H9 (cell line): Measurements from ENCODE around the gene PCDHAC2. TPM values are rescaled to one million over a fixed set of nuclear protein-coding genes. Genes with fewer than 3 reads are reported as not detected.

Experiments used
- DNase-seq: peaks from one replicate; pipeline ENCODE4 v3.0.0-alpha.2; 2017
- H2AFZ ChIP-seq: one replicate; pipeline ENCODE4 v1.6.1; 2013; ENCODE audit warnings: mild to moderate bottlenecking, low read length, control low read depth, moderate library complexity
- H2AK5ac ChIP-seq: 2 replicates; pipeline ENCODE4 v1.6.1; 2013; ENCODE audit warnings: low read length, control low read depth, mixed read lengths; ENCODE audit not compliant: insufficient read length
- H2BK120ac ChIP-seq: one replicate; pipeline ENCODE4 v1.6.1; 2013; ENCODE audit warnings: low read depth, mild to moderate bottlenecking, low read length, control low read depth, inconsistent platforms; ENCODE audit not compliant: poor library complexity, severe bottlenecking
- H2BK12ac ChIP-seq: 2 replicates; pipeline ENCODE4 v1.6.1; 2013; ENCODE audit warnings: low read length, control low read depth, mixed read lengths, low read depth; ENCODE audit not compliant: insufficient read length
- H2BK15ac ChIP-seq: 2 replicates; pipeline ENCODE4 v1.6.1; 2013; ENCODE audit warnings: low read depth, low read length, control low read depth
- H2BK20ac ChIP-seq: one replicate; pipeline ENCODE4 v1.6.1; 2013; ENCODE audit warnings: low read depth, mild to moderate bottlenecking, low read length, control low read depth, inconsistent platforms; ENCODE audit not compliant: poor library complexity, severe bottlenecking
- H2BK5ac ChIP-seq: 2 replicates; pipeline ENCODE4 v1.6.1; 2013; ENCODE audit warnings: low read length, control low read depth, mixed read lengths; ENCODE audit not compliant: insufficient read length
- H3K14ac ChIP-seq: 2 replicates; pipeline ENCODE4 v1.6.1; 2013; ENCODE audit warnings: low read length, control low read depth; ENCODE audit not compliant: insufficient read depth
- H3K18ac ChIP-seq: 2 replicates; pipeline ENCODE4 v1.6.1; 2013; ENCODE audit warnings: low read depth, mild to moderate bottlenecking, mixed read lengths, low read length, control low read depth; ENCODE audit not compliant: insufficient read length
- H3K23ac ChIP-seq: 2 replicates; pipeline ENCODE4 v1.6.1; 2013; ENCODE audit warnings: low read length, control low read depth, mixed read lengths, low read depth; ENCODE audit not compliant: insufficient read length
- H3K23me2 ChIP-seq: 2 replicates; pipeline ENCODE4 v1.6.1; 2013; ENCODE audit warnings: low read depth, mild to moderate bottlenecking, mixed read lengths, low read length, control low read depth; ENCODE audit not compliant: insufficient read length, poor library complexity, severe bottlenecking
- H3K27ac ChIP-seq: 2 replicates; pipeline ENCODE4 v1.5.1; 2013; ENCODE audit warnings: low read length, control low read depth, mixed read lengths, low read depth; ENCODE audit not compliant: insufficient read length
- H3K27me3 ChIP-seq: 2 replicates; pipeline ENCODE4 v1.6.1; 2013; ENCODE audit warnings: low read length, control low read depth, inconsistent platforms; ENCODE audit not compliant: insufficient read depth
- H3K4ac ChIP-seq: 2 replicates; pipeline ENCODE4 v1.6.1; 2013; ENCODE audit warnings: low read depth, mild to moderate bottlenecking, control low read depth, inconsistent platforms, low read length, moderate library complexity
- H3K4me1 ChIP-seq: 2 replicates; pipeline ENCODE4 v1.6.1; 2013; ENCODE audit warnings: low read length, control low read depth, inconsistent platforms; ENCODE audit not compliant: insufficient read depth
- H3K4me2 ChIP-seq: 2 replicates; pipeline ENCODE4 v1.6.1; 2013; ENCODE audit warnings: low read length, control low read depth, mixed read lengths; ENCODE audit not compliant: insufficient read length, insufficient read depth
- H3K56ac ChIP-seq: 2 replicates; pipeline ENCODE4 v1.6.1; 2013; ENCODE audit warnings: low read depth, mild to moderate bottlenecking, mixed read lengths, low read length, control low read depth; ENCODE audit not compliant: insufficient read length
- H3K79me1 ChIP-seq: 2 replicates; pipeline ENCODE4 v1.6.1; 2013; ENCODE audit warnings: low read depth, mild to moderate bottlenecking, moderate library complexity, low read length, control low read depth, inconsistent platforms; ENCODE audit not compliant: insufficient read depth, poor library complexity, severe bottlenecking
- H3K79me2 ChIP-seq: 2 replicates; pipeline ENCODE4 v1.6.1; 2013; ENCODE audit warnings: low read length, control low read depth, inconsistent platforms; ENCODE audit not compliant: insufficient read depth
- H3K9ac ChIP-seq: 2 replicates; pipeline ENCODE4 v1.6.1; 2013; ENCODE audit warnings: low read length, control low read depth, mixed read lengths; ENCODE audit not compliant: insufficient read length; ENCODE audit errors: extremely low read depth
- H3K9me3 ChIP-seq: one replicate; pipeline ENCODE4 v1.6.1; 2013; ENCODE audit warnings: low read depth, low read length, inconsistent platforms; ENCODE audit not compliant: control insufficient read depth
- H3T11ph ChIP-seq: one replicate; pipeline ENCODE4 v1.6.1; 2013; ENCODE audit warnings: mild to moderate bottlenecking, low read length, control low read depth, inconsistent platforms
- H4K20me1 ChIP-seq: one replicate; pipeline ENCODE4 v1.6.1; 2013; ENCODE audit not compliant: control insufficient read depth, insufficient read length, insufficient read depth
- H4K5ac ChIP-seq: 2 replicates; pipeline ENCODE4 v1.6.1; 2013; ENCODE audit warnings: low read depth, mild to moderate bottlenecking, mixed read lengths, low read length, control low read depth; ENCODE audit not compliant: insufficient read length
- H4K8ac ChIP-seq: replicated peaks from 2 replicates; pipeline ENCODE4 v1.6.1; 2013; ENCODE audit warnings: low read length, control low read depth, mixed read lengths, low read depth; ENCODE audit not compliant: insufficient read length
- H4K91ac ChIP-seq: 2 replicates; pipeline ENCODE4 v1.6.1; 2013; ENCODE audit warnings: low read depth, mild to moderate bottlenecking, moderate library complexity, mixed read lengths, low read length, control low read depth; ENCODE audit not compliant: insufficient read length
- H3K27ac Mint-ChIP-seq, 3 experiments: 2 replicates in 2 of 3; 3 replicates in 1 of 3; pipeline ENCODE4 v1.8.0; 2020 to 2021; ENCODE audit warnings: mixed read lengths in 3 of 3, mild to moderate bottlenecking in 1 of 3, moderate library complexity in 1 of 3
- H3K27me3 Mint-ChIP-seq: 2 replicates; pipeline ENCODE4 v1.8.0; 2021; ENCODE audit warnings: low read depth, mild to moderate bottlenecking, moderate library complexity, mixed read lengths
- H3K36me3 Mint-ChIP-seq, 3 experiments: 2 replicates in 2 of 3; 3 replicates in 1 of 3; pipeline ENCODE4 v1.8.0; 2020 to 2021; ENCODE audit warnings: low read depth in 3 of 3, mixed read lengths in 3 of 3; ENCODE audit not compliant: insufficient read depth in 1 of 3
- H3K4me1 Mint-ChIP-seq, 2 experiments: 2 replicates each; pipeline ENCODE4 v1.8.0; 2020; ENCODE audit warnings: mixed read lengths in 2 of 2
- H3K4me3 Mint-ChIP-seq, 2 experiments: 2 replicates in 1 of 2; 3 replicates in 1 of 2; pipeline ENCODE4 v1.8.0; 2020 to 2021; ENCODE audit warnings: mild to moderate bottlenecking in 2 of 2, mixed read lengths in 2 of 2, moderate library complexity in 1 of 2
- H3K9me3 Mint-ChIP-seq, 2 experiments: 2 replicates in 1 of 2; 3 replicates in 1 of 2; pipeline ENCODE4 v1.8.0; 2020; ENCODE audit warnings: mild to moderate bottlenecking in 2 of 2, mixed read lengths in 2 of 2, moderate library complexity in 1 of 2
- CTCF ChIP-seq: fragments of 200-600 bp; sonication (generic); conservative IDR thresholded peaks from 3 replicates; pipeline ENCODE4 v1.8.0; 2021; ENCODE audit warnings: antibody characterized with exemption, mild to moderate bottlenecking
- total RNA-seq: library from RNA; stranded (reverse); gene quantifications from 2 replicates; pipeline ENCODE4 v1.2.1, GENCODE V29; 2021

Gene PCDHAC2
- total RNA-seq, 1 experiment from 2014 or later, result 4.8 TPM

- TF ChIP-seq CTCF, result no peak
- no peak overlapping the region for H2BK12ac ChIP-seq
- peaks cover 6 to 31% (median 7%) of the 10 kb centered on the region in 3 experiments for H3K36me3 Mint-ChIP-seq
These were observed 41.5 kb downstream of the PCDHAC2 start for GRCh38 chr5:141007791-141008190.

More at GRCh38 chr5:141007791-141008190, 41.5 kb downstream of the PCDHAC2 start:
- peaks cover 17% of the 10 kb centered on the region for H3K4me1 ChIP-seq
- H2AFZ ChIP-seq, result no peak overlapping the region
- H4K5ac ChIP-seq, result no peak overlapping the region
- no peak overlapping the region for H4K91ac ChIP-seq
- no peak overlapping the region for H2BK120ac ChIP-seq
- H3K4ac ChIP-seq, result no peak overlapping the region
- no peak overlapping the region for H4K8ac ChIP-seq
- no peak overlapping the region for H3K27ac ChIP-seq
- no peak overlapping the region for H2BK15ac ChIP-seq
- peaks cover 37 to 43% of the 10 kb centered on the region in 2 experiments for H3K4me1 Mint-ChIP-seq
- H2BK5ac ChIP-seq, result no peak overlapping the region
- no peak overlapping the region for H3K23ac ChIP-seq
- H2BK20ac ChIP-seq, result no peak overlapping the region
- no peaks in the 10 kb centered on the region for H3K79me1 ChIP-seq
- H3K9ac ChIP-seq, result no peak overlapping the region
- no peaks in the 10 kb centered on the region for H3K9me3 ChIP-seq
- H3K79me2 ChIP-seq, result no peaks in the 10 kb centered on the region
- H3K18ac ChIP-seq, result no peak overlapping the region
- H2AK5ac ChIP-seq, result no peak overlapping the region
- H3K56ac ChIP-seq, result no peak overlapping the region
- H3K4me3 Mint-ChIP-seq, result no peak overlapping the region
- no peaks in the 10 kb centered on the region for H4K20me1 ChIP-seq
- H3K27me3 Mint-ChIP-seq, result peaks cover 2% of the 10 kb centered on the region; the same call in 1 of the 2 replicates
- H3K27me3 ChIP-seq, result no peaks in the 10 kb centered on the region
- no peaks in the 10 kb centered on the region for H3K9me3 Mint-ChIP-seq
- no peaks in the 10 kb centered on the region for H3K23me2 ChIP-seq
- H3K4me2 ChIP-seq, result no peak overlapping the region
- H3K14ac ChIP-seq, result no peak overlapping the region
- no peak overlapping the region; a peak in 1 of 7 replicates for H3K27ac Mint-ChIP-seq
- H3T11ph ChIP-seq, result no peak overlapping the region
- no peak for DNase-seq
